H9 (cell line): ENCODE results near the gene KCTD5. TPM values are rescaled to one million over a fixed set of nuclear protein-coding genes. Genes with fewer than 3 reads are reported as not detected.

Experiments used
- DNase-seq: peaks from one replicate; pipeline ENCODE4 v3.0.0-alpha.2; 2017
- H2AFZ ChIP-seq: one replicate; pipeline ENCODE4 v1.6.1; 2013; ENCODE audit warnings: mild to moderate bottlenecking, low read length, control low read depth, moderate library complexity
- H2AK5ac ChIP-seq: 2 replicates; pipeline ENCODE4 v1.6.1; 2013; ENCODE audit warnings: low read length, control low read depth, mixed read lengths; ENCODE audit not compliant: insufficient read length
- H2BK120ac ChIP-seq: one replicate; pipeline ENCODE4 v1.6.1; 2013; ENCODE audit warnings: low read depth, mild to moderate bottlenecking, low read length, control low read depth, inconsistent platforms; ENCODE audit not compliant: poor library complexity, severe bottlenecking
- H2BK12ac ChIP-seq: 2 replicates; pipeline ENCODE4 v1.6.1; 2013; ENCODE audit warnings: low read length, control low read depth, mixed read lengths, low read depth; ENCODE audit not compliant: insufficient read length
- H2BK15ac ChIP-seq: 2 replicates; pipeline ENCODE4 v1.6.1; 2013; ENCODE audit warnings: low read depth, low read length, control low read depth
- H2BK20ac ChIP-seq: one replicate; pipeline ENCODE4 v1.6.1; 2013; ENCODE audit warnings: low read depth, mild to moderate bottlenecking, low read length, control low read depth, inconsistent platforms; ENCODE audit not compliant: poor library complexity, severe bottlenecking
- H2BK5ac ChIP-seq: 2 replicates; pipeline ENCODE4 v1.6.1; 2013; ENCODE audit warnings: low read length, control low read depth, mixed read lengths; ENCODE audit not compliant: insufficient read length
- H3K14ac ChIP-seq: 2 replicates; pipeline ENCODE4 v1.6.1; 2013; ENCODE audit warnings: low read length, control low read depth; ENCODE audit not compliant: insufficient read depth
- H3K18ac ChIP-seq: 2 replicates; pipeline ENCODE4 v1.6.1; 2013; ENCODE audit warnings: low read depth, mild to moderate bottlenecking, mixed read lengths, low read length, control low read depth; ENCODE audit not compliant: insufficient read length
- H3K23ac ChIP-seq: 2 replicates; pipeline ENCODE4 v1.6.1; 2013; ENCODE audit warnings: low read length, control low read depth, mixed read lengths, low read depth; ENCODE audit not compliant: insufficient read length
- H3K23me2 ChIP-seq: 2 replicates; pipeline ENCODE4 v1.6.1; 2013; ENCODE audit warnings: low read depth, mild to moderate bottlenecking, mixed read lengths, low read length, control low read depth; ENCODE audit not compliant: insufficient read length, poor library complexity, severe bottlenecking
- H3K27ac ChIP-seq: 2 replicates; pipeline ENCODE4 v1.5.1; 2013; ENCODE audit warnings: low read length, control low read depth, mixed read lengths, low read depth; ENCODE audit not compliant: insufficient read length
- H3K27me3 ChIP-seq: 2 replicates; pipeline ENCODE4 v1.6.1; 2013; ENCODE audit warnings: low read length, control low read depth, inconsistent platforms; ENCODE audit not compliant: insufficient read depth
- H3K4ac ChIP-seq: 2 replicates; pipeline ENCODE4 v1.6.1; 2013; ENCODE audit warnings: low read depth, mild to moderate bottlenecking, control low read depth, inconsistent platforms, low read length, moderate library complexity
- H3K4me1 ChIP-seq: 2 replicates; pipeline ENCODE4 v1.6.1; 2013; ENCODE audit warnings: low read length, control low read depth, inconsistent platforms; ENCODE audit not compliant: insufficient read depth
- H3K4me2 ChIP-seq: 2 replicates; pipeline ENCODE4 v1.6.1; 2013; ENCODE audit warnings: low read length, control low read depth, mixed read lengths; ENCODE audit not compliant: insufficient read length, insufficient read depth
- H3K56ac ChIP-seq: 2 replicates; pipeline ENCODE4 v1.6.1; 2013; ENCODE audit warnings: low read depth, mild to moderate bottlenecking, mixed read lengths, low read length, control low read depth; ENCODE audit not compliant: insufficient read length
- H3K79me1 ChIP-seq: 2 replicates; pipeline ENCODE4 v1.6.1; 2013; ENCODE audit warnings: low read depth, mild to moderate bottlenecking, moderate library complexity, low read length, control low read depth, inconsistent platforms; ENCODE audit not compliant: insufficient read depth, poor library complexity, severe bottlenecking
- H3K79me2 ChIP-seq: 2 replicates; pipeline ENCODE4 v1.6.1; 2013; ENCODE audit warnings: low read length, control low read depth, inconsistent platforms; ENCODE audit not compliant: insufficient read depth
- H3K9ac ChIP-seq: 2 replicates; pipeline ENCODE4 v1.6.1; 2013; ENCODE audit warnings: low read length, control low read depth, mixed read lengths; ENCODE audit not compliant: insufficient read length; ENCODE audit errors: extremely low read depth
- H3K9me3 ChIP-seq: one replicate; pipeline ENCODE4 v1.6.1; 2013; ENCODE audit warnings: low read depth, low read length, inconsistent platforms; ENCODE audit not compliant: control insufficient read depth
- H3T11ph ChIP-seq: one replicate; pipeline ENCODE4 v1.6.1; 2013; ENCODE audit warnings: mild to moderate bottlenecking, low read length, control low read depth, inconsistent platforms
- H4K20me1 ChIP-seq: one replicate; pipeline ENCODE4 v1.6.1; 2013; ENCODE audit not compliant: control insufficient read depth, insufficient read length, insufficient read depth
- H4K5ac ChIP-seq: 2 replicates; pipeline ENCODE4 v1.6.1; 2013; ENCODE audit warnings: low read depth, mild to moderate bottlenecking, mixed read lengths, low read length, control low read depth; ENCODE audit not compliant: insufficient read length
- H4K8ac ChIP-seq: replicated peaks from 2 replicates; pipeline ENCODE4 v1.6.1; 2013; ENCODE audit warnings: low read length, control low read depth, mixed read lengths, low read depth; ENCODE audit not compliant: insufficient read length
- H4K91ac ChIP-seq: 2 replicates; pipeline ENCODE4 v1.6.1; 2013; ENCODE audit warnings: low read depth, mild to moderate bottlenecking, moderate library complexity, mixed read lengths, low read length, control low read depth; ENCODE audit not compliant: insufficient read length
- H3K27ac Mint-ChIP-seq, 3 experiments: 2 replicates in 2 of 3; 3 replicates in 1 of 3; pipeline ENCODE4 v1.8.0; 2020 to 2021; ENCODE audit warnings: mixed read lengths in 3 of 3, mild to moderate bottlenecking in 1 of 3, moderate library complexity in 1 of 3
- H3K27me3 Mint-ChIP-seq: 2 replicates; pipeline ENCODE4 v1.8.0; 2021; ENCODE audit warnings: low read depth, mild to moderate bottlenecking, moderate library complexity, mixed read lengths
- H3K36me3 Mint-ChIP-seq, 3 experiments: 2 replicates in 2 of 3; 3 replicates in 1 of 3; pipeline ENCODE4 v1.8.0; 2020 to 2021; ENCODE audit warnings: low read depth in 3 of 3, mixed read lengths in 3 of 3; ENCODE audit not compliant: insufficient read depth in 1 of 3
- H3K4me1 Mint-ChIP-seq, 2 experiments: 2 replicates each; pipeline ENCODE4 v1.8.0; 2020; ENCODE audit warnings: mixed read lengths in 2 of 2
- H3K4me3 Mint-ChIP-seq, 2 experiments: 2 replicates in 1 of 2; 3 replicates in 1 of 2; pipeline ENCODE4 v1.8.0; 2020 to 2021; ENCODE audit warnings: mild to moderate bottlenecking in 2 of 2, mixed read lengths in 2 of 2, moderate library complexity in 1 of 2
- H3K9me3 Mint-ChIP-seq, 2 experiments: 2 replicates in 1 of 2; 3 replicates in 1 of 2; pipeline ENCODE4 v1.8.0; 2020; ENCODE audit warnings: mild to moderate bottlenecking in 2 of 2, mixed read lengths in 2 of 2, moderate library complexity in 1 of 2
- WGBS: extraction: QIAGEN DNeasy Blood & Tissue Kit; methylation state at CpG from one replicate; pipeline ENCODE4 v1.1.7; 2013; ENCODE audit warnings: missing lambda C conversion rate, low lambda C conversion rate, mixed read lengths; ENCODE audit not compliant: insufficient read length; ENCODE audit errors: extremely low coverage; 5-methylcytosine and 5-hydroxymethylcytosine counted together
- total RNA-seq: library from RNA; stranded (reverse); gene quantifications from 2 replicates; pipeline ENCODE4 v1.2.1, GENCODE V29; 2021
- TF ChIP-seq, protein P1 (sequence below): fragments of 200-600 bp; sonication (generic); conservative IDR thresholded peaks from 3 replicates; pipeline ENCODE4 v1.8.0; 2021; ENCODE audit warnings: antibody characterized with exemption, mild to moderate bottlenecking

The KCTD5 gene
- total RNA-seq, 1 experiment from 2014 or later: 39.9 TPM

DNA sequence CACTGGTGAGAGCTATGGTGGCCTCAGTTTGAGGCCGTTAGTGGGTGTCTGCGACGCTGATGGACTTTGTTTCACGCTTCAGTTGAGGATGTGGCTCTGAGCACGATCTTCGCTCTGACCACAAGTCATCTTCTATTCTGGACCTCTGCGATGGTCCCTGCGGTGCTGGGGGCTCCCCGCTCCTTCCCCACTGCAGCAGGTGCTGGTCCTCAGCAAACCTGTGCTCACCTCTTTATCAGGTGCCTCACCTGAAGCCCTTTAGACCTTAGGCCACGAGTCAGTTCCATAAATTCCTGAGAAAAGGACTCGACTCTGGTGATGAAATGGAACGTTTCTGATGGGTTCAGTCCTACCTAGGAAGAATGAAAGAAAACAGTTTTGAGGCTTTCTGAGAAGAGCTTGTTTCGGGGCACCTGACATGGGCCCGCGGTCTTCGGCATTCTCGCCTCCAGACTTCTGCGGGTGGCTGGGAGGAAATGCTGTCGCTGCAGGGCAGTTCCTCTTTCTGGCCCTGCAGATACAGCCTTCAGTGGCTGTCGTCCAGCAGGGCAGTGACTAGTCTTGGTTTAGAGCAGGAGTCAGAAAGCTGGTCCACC lies 4.7 kb downstream of the KCTD5 start:
- WGBS: no CpG with 5 or more reads among the region's 20 CpGs
- Histone ChIP-seq H3K4me1 (no peaks in the 10 kb centered on the region), H3K14ac (no peak overlapping the region), H3K56ac (no peak overlapping the region), H3K79me1 (peaks cover 5% of the 10 kb centered on the region), H3K79me2 (peaks cover 6% of the 10 kb centered on the region; the same call in 1 of the 2 replicates), H3K4ac (no peak overlapping the region), H3K9me3 (no peaks in the 10 kb centered on the region), H3K27me3 (no peaks in the 10 kb centered on the region), H3K18ac (no peak overlapping the region), H2BK15ac (no peak overlapping the region), H3K9ac (no peak overlapping the region), H4K8ac (no peak overlapping the region), H3K4me2 (no peak overlapping the region), H4K91ac (no peak overlapping the region), H2BK5ac (no peak overlapping the region), H3K23me2 (peaks cover 6% of the 10 kb centered on the region), H2BK12ac (no peak overlapping the region), H2BK20ac (no peak overlapping the region), H2BK120ac (no peak overlapping the region), H2AK5ac (no peak overlapping the region), H4K5ac (no peak overlapping the region), H3K23ac (no peak overlapping the region), H4K20me1 (no peaks in the 10 kb centered on the region), H2AFZ (no peak overlapping the region), H3K27ac (no peak overlapping the region), H3T11ph (no peak overlapping the region)
- DNase-seq: no peak
- H3K27me3 Mint-ChIP-seq: no peaks in the 10 kb centered on the region; the same call in 1 of the 2 replicates
- TF ChIP-seq, protein P1, sequence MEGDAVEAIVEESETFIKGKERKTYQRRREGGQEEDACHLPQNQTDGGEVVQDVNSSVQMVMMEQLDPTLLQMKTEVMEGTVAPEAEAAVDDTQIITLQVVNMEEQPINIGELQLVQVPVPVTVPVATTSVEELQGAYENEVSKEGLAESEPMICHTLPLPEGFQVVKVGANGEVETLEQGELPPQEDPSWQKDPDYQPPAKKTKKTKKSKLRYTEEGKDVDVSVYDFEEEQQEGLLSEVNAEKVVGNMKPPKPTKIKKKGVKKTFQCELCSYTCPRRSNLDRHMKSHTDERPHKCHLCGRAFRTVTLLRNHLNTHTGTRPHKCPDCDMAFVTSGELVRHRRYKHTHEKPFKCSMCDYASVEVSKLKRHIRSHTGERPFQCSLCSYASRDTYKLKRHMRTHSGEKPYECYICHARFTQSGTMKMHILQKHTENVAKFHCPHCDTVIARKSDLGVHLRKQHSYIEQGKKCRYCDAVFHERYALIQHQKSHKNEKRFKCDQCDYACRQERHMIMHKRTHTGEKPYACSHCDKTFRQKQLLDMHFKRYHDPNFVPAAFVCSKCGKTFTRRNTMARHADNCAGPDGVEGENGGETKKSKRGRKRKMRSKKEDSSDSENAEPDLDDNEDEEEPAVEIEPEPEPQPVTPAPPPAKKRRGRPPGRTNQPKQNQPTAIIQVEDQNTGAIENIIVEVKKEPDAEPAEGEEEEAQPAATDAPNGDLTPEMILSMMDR: no peak
- no peak overlapping the region for H3K4me3 Mint-ChIP-seq
- H3K36me3 Mint-ChIP-seq: peaks cover 2 to 4% (median 2%) of the 10 kb centered on the region in 3 experiments; a peak in 4 of 7 replicates
- no peak overlapping the region; a peak in 1 of 7 replicates for H3K27ac Mint-ChIP-seq
- peaks cover 0 to 2% of the 10 kb centered on the region in 2 experiments; a peak in 3 of 5 replicates for H3K9me3 Mint-ChIP-seq
- H3K4me1 Mint-ChIP-seq: peaks cover 2 to 4% of the 10 kb centered on the region in 2 experiments; a peak in 3 of 4 replicates
